Measurements from ENCODE around the gene OGN.

OGN gene

GRCh38 chr9:92395617-92396016 lies 8.8 kb downstream of the OGN start:
- Histone ChIP-seq H3K4ac (ENCODE audit: low read depth, low read length) (no peak overlapping the region), H2AFZ (ENCODE audit: insufficient read depth, low read length, poor library complexity) (no peak overlapping the region), H3K18ac (ENCODE audit: low read length) (no peak overlapping the region), H2BK5ac (ENCODE audit: low read depth, low read length, poor library complexity) (no peak overlapping the region), H3K36me3 (ENCODE audit: control insufficient read depth in 1 of 2, insufficient read depth in 2 of 2, low read length in 2 of 2) (no peaks in the 10 kb centered on the region), H3K4me1 (ENCODE audit: control insufficient read depth in 1 of 2, insufficient read depth in 2 of 2, low read length in 2 of 2) (no peaks in the 10 kb centered on the region), H4K91ac (ENCODE audit: low read depth, low read length) (no peak overlapping the region), H2BK120ac (ENCODE audit: insufficient read depth, low read length, poor library complexity) (no peak overlapping the region), H4K8ac (ENCODE audit: low read depth, low read length) (no peak overlapping the region), H3K4me2 (ENCODE audit: low read length) (no peak overlapping the region), H3K14ac (ENCODE audit: low read length) (no peak overlapping the region), H3K27me3 (ENCODE audit: insufficient read depth, low read length) (no peaks in the 10 kb centered on the region), H3K79me1 (ENCODE audit: low read length) (no peaks in the 10 kb centered on the region), H3K79me2 (ENCODE audit: control insufficient read depth, insufficient read depth, low read length, poor library complexity) (no peaks in the 10 kb centered on the region), H3K9ac (ENCODE audit: low read length) (no peak overlapping the region), H2AK5ac (ENCODE audit: low read length) (no peak overlapping the region), H3K4me3 (ENCODE audit: low read depth, low read length) (no peak overlapping the region), H3K9me3 (ENCODE audit: insufficient read depth, low read depth, low read length) (no peaks in the 10 kb centered on the region), H2BK12ac (ENCODE audit: low read length) (no peak overlapping the region), H4K12ac (ENCODE audit: low read depth, low read length) (no peak overlapping the region), H3K27ac (ENCODE audit: low read depth, low read length) (no peak overlapping the region), H3K23ac (ENCODE audit: low read length) (no peak overlapping the region)
- WGBS (ENCODE audit: extremely low coverage, insufficient coverage, insufficient read length) = no CpG with 5 or more reads among the region's 1 CpG
- no peak for DNase-seq

DNA sequence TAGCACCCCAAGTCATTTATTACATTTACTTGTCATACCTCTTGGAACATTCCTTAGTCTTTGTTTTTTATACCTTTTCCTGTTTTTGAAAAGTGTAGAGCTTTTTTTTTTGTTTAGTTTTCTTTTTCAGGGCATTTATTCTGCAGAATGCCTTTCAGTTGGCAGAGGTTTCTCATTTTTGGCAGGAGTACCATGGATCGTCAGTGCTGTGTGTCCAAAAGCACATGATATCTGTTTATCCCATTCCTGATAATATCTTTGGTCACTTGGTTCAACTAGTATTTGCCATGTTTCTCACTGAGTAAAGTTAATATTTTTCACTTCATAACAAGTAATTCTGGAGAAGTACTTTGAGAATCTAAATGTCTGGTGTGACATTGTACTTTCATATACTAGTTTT lies 10.7 kb downstream of the OGN start:
- Histone ChIP-seq H2AFZ (ENCODE audit: insufficient read depth, low read length, poor library complexity) (no peak overlapping the region), H3K27me3 (ENCODE audit: insufficient read depth, low read length) (no peaks in the 10 kb centered on the region), H3K9ac (ENCODE audit: low read length) (no peak overlapping the region), H3K18ac (ENCODE audit: low read length) (no peak overlapping the region), H2BK120ac (ENCODE audit: insufficient read depth, low read length, poor library complexity) (no peak overlapping the region), H3K4me2 (ENCODE audit: low read length) (no peak overlapping the region), H3K4me3 (ENCODE audit: low read depth, low read length) (no peak overlapping the region), H3K9me3 (ENCODE audit: insufficient read depth, low read depth, low read length) (no peaks in the 10 kb centered on the region), H3K79me2 (ENCODE audit: control insufficient read depth, insufficient read depth, low read length, poor library complexity) (no peaks in the 10 kb centered on the region), H3K4me1 (ENCODE audit: control insufficient read depth in 1 of 2, insufficient read depth in 2 of 2, low read length in 2 of 2) (no peaks in the 10 kb centered on the region), H3K14ac (ENCODE audit: low read length) (no peak overlapping the region), H2BK5ac (ENCODE audit: low read depth, low read length, poor library complexity) (no peak overlapping the region), H4K8ac (ENCODE audit: low read depth, low read length) (no peak overlapping the region), H3K4ac (ENCODE audit: low read depth, low read length) (no peak overlapping the region), H2AK5ac (ENCODE audit: low read length) (no peak overlapping the region), H4K91ac (ENCODE audit: low read depth, low read length) (no peak overlapping the region), H3K79me1 (ENCODE audit: low read length) (no peaks in the 10 kb centered on the region), H3K27ac (ENCODE audit: low read depth, low read length) (no peak overlapping the region), H3K23ac (ENCODE audit: low read length) (no peak overlapping the region), H4K12ac (ENCODE audit: low read depth, low read length) (no peak overlapping the region), H3K36me3 (ENCODE audit: control insufficient read depth in 1 of 2, insufficient read depth in 2 of 2, low read length in 2 of 2) (no peaks in the 10 kb centered on the region), H2BK12ac (ENCODE audit: low read length) (no peak overlapping the region)
- WGBS (ENCODE audit: extremely low coverage, insufficient coverage, insufficient read length) = no CpG with 5 or more reads among the region's 1 CpG
- no peak for DNase-seq

DNA sequence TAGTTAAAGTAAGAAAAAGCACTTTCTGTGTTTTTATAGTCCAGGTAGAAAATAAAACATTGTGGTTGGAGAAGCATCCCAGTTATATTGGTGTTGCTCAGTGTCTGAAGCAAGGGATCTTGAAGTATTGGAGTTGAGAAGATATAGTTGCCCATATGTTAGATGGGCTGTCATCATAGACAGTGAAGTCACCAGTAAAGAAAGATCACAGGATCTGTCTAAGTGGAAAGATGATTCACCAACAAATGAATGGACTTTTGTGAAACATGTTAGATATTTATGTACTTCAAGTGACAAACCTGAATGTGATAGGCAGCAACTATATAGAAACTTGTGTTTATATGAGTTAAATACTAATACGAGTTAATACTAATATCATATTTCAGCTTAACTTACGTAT lies 11.7 kb downstream of the OGN start:
- H3K27ac ChIP-seq (ENCODE audit: low read depth, low read length) = no peak overlapping the region
- no peaks in the 10 kb centered on the region for H3K4me1 ChIP-seq (ENCODE audit: control insufficient read depth in 1 of 2, insufficient read depth in 2 of 2, low read length in 2 of 2)
- H2BK12ac ChIP-seq (ENCODE audit: low read length) = no peak overlapping the region
- no peak overlapping the region for H4K8ac ChIP-seq (ENCODE audit: low read depth, low read length)
- H4K12ac ChIP-seq (ENCODE audit: low read depth, low read length) = no peak overlapping the region
- H3K4me2 ChIP-seq (ENCODE audit: low read length) = no peak overlapping the region
- no peak overlapping the region for H3K9ac ChIP-seq (ENCODE audit: low read length)
- no peak overlapping the region for H3K14ac ChIP-seq (ENCODE audit: low read length)
- DNase-seq = peak in 1 of 2 donors; percentile 14
- no peak overlapping the region for H3K4me3 ChIP-seq (ENCODE audit: low read depth, low read length)
- no peaks in the 10 kb centered on the region for H3K36me3 ChIP-seq (ENCODE audit: control insufficient read depth in 1 of 2, insufficient read depth in 2 of 2, low read length in 2 of 2)
- no peak overlapping the region for H3K23ac ChIP-seq (ENCODE audit: low read length)
- no peaks in the 10 kb centered on the region for H3K27me3 ChIP-seq (ENCODE audit: insufficient read depth, low read length)
- no peaks in the 10 kb centered on the region for H3K79me1 ChIP-seq (ENCODE audit: low read length)
- H3K4ac ChIP-seq (ENCODE audit: low read depth, low read length) = no peak overlapping the region
- no peak overlapping the region for H2AFZ ChIP-seq (ENCODE audit: insufficient read depth, low read length, poor library complexity)
- H2AK5ac ChIP-seq (ENCODE audit: low read length) = no peak overlapping the region
- no CpG with 5 or more reads among the region's 2 CpGs for WGBS (ENCODE audit: extremely low coverage, insufficient coverage, insufficient read length)
- no peak overlapping the region for H3K18ac ChIP-seq (ENCODE audit: low read length)
- no peaks in the 10 kb centered on the region for H3K79me2 ChIP-seq (ENCODE audit: control insufficient read depth, insufficient read depth, low read length, poor library complexity)
- no peak overlapping the region for H2BK120ac ChIP-seq (ENCODE audit: insufficient read depth, low read length, poor library complexity)
- H4K91ac ChIP-seq (ENCODE audit: low read depth, low read length) = no peak overlapping the region
- H3K9me3 ChIP-seq (ENCODE audit: insufficient read depth, low read depth, low read length) = no peaks in the 10 kb centered on the region
- H2BK5ac ChIP-seq (ENCODE audit: low read depth, low read length, poor library complexity) = no peak overlapping the region

- no peak overlapping the region for H2BK120ac ChIP-seq (ENCODE audit: insufficient read depth, low read length, poor library complexity)
- no peak overlapping the region for H3K14ac ChIP-seq (ENCODE audit: low read length)
- H2AFZ ChIP-seq (ENCODE audit: insufficient read depth, low read length, poor library complexity) = no peak overlapping the region
- H3K27me3 ChIP-seq (ENCODE audit: insufficient read depth, low read length) = no peaks in the 10 kb centered on the region
- H2BK12ac ChIP-seq (ENCODE audit: low read length) = no peak overlapping the region
- WGBS (ENCODE audit: extremely low coverage, insufficient coverage, insufficient read length) = no CpG with 5 or more reads among the region's 4 CpGs
- H3K79me1 ChIP-seq (ENCODE audit: low read length) = no peaks in the 10 kb centered on the region
- no peaks in the 10 kb centered on the region for H3K9me3 ChIP-seq (ENCODE audit: insufficient read depth, low read depth, low read length)
- no peak overlapping the region for H3K27ac ChIP-seq (ENCODE audit: low read depth, low read length)
- no peak overlapping the region for H3K23ac ChIP-seq (ENCODE audit: low read length)
- H3K9ac ChIP-seq (ENCODE audit: low read length) = no peak overlapping the region
- no peak overlapping the region for H2AK5ac ChIP-seq (ENCODE audit: low read length)
- H2BK5ac ChIP-seq (ENCODE audit: low read depth, low read length, poor library complexity) = no peak overlapping the region
- no peaks in the 10 kb centered on the region for H3K36me3 ChIP-seq (ENCODE audit: control insufficient read depth in 1 of 2, insufficient read depth in 2 of 2, low read length in 2 of 2)
- peak; percentile 6 to 48 for DNase-seq
- no peaks in the 10 kb centered on the region for H3K4me1 ChIP-seq (ENCODE audit: control insufficient read depth in 1 of 2, insufficient read depth in 2 of 2, low read length in 2 of 2)
- H3K4me3 ChIP-seq (ENCODE audit: low read depth, low read length) = no peak overlapping the region
- H4K8ac ChIP-seq (ENCODE audit: low read depth, low read length) = no peak overlapping the region
- no peak overlapping the region for H3K18ac ChIP-seq (ENCODE audit: low read length)
- no peaks in the 10 kb centered on the region for H3K79me2 ChIP-seq (ENCODE audit: control insufficient read depth, insufficient read depth, low read length, poor library complexity)
- H3K4me2 ChIP-seq (ENCODE audit: low read length) = no peak overlapping the region
- no peak overlapping the region for H3K4ac ChIP-seq (ENCODE audit: low read depth, low read length)
- H4K91ac ChIP-seq (ENCODE audit: low read depth, low read length) = no peak overlapping the region
- H4K12ac ChIP-seq (ENCODE audit: low read depth, low read length) = no peak overlapping the region
These were observed 18.4 kb downstream of the OGN start for GRCh38 chr9:92385953-92386352.
